ENCODE data around the gene NR2F6.
"Not testable (repeated sequence)": the region's sequence is repeated elsewhere in the genome, so short reads cannot be mapped to it uniquely, and the experiment has no call there.

NR2F6 gene

GRCh38 chr19:17202249-17202648 is 43.5 kb downstream of the NR2F6 start:
- Histone ChIP-seq H3K4me1 (ENCODE audit: control insufficient read depth, low read depth, low read length) (no peaks in the 10 kb centered on the region), H3K4me3 (ENCODE audit: low read length) (no peak overlapping the region), H3K9ac (ENCODE audit: low read length) (no peak overlapping the region), H3K27me3 (ENCODE audit: control insufficient read depth, insufficient read depth, low read length) (no peaks in the 10 kb centered on the region), H3K36me3 (ENCODE audit: control insufficient read depth, low read depth, low read length) (peaks cover 34% of the 10 kb centered on the region), H3K9me3 (ENCODE audit: control insufficient read depth, low read depth, low read length) (no peaks in the 10 kb centered on the region), H3K27ac (ENCODE audit: low read length) (no peak overlapping the region)

GRCh38 chr19:17200408-17201079 is 45.2 kb downstream of the NR2F6 start:
- H3K36me3 ChIP-seq (ENCODE audit: control insufficient read depth, low read depth, low read length) = peaks cover 36% of the 10 kb centered on the region
- H3K4me1 ChIP-seq (ENCODE audit: control insufficient read depth, low read depth, low read length) = no peaks in the 10 kb centered on the region
- H3K27ac ChIP-seq (ENCODE audit: low read length) = no peak overlapping the region
- no peaks in the 10 kb centered on the region for H3K9me3 ChIP-seq (ENCODE audit: control insufficient read depth, low read depth, low read length)
- H3K27me3 ChIP-seq (ENCODE audit: control insufficient read depth, insufficient read depth, low read length) = no peaks in the 10 kb centered on the region
- H3K9ac ChIP-seq (ENCODE audit: low read length) = no peak overlapping the region
- no peak overlapping the region for H3K4me3 ChIP-seq (ENCODE audit: low read length)

- no peaks in the 10 kb centered on the region for H3K4me1 ChIP-seq (ENCODE audit: control insufficient read depth, low read depth, low read length)
- H3K27ac ChIP-seq (ENCODE audit: low read length) = no peak overlapping the region
- H3K9me3 ChIP-seq (ENCODE audit: control insufficient read depth, low read depth, low read length) = no peaks in the 10 kb centered on the region
- no peak overlapping the region for H3K4me3 ChIP-seq (ENCODE audit: low read length)
- H3K9ac ChIP-seq (ENCODE audit: low read length) = no peak overlapping the region
- peaks cover 53% of the 10 kb centered on the region for H3K36me3 ChIP-seq (ENCODE audit: control insufficient read depth, low read depth, low read length)
- no peaks in the 10 kb centered on the region for H3K27me3 ChIP-seq (ENCODE audit: control insufficient read depth, insufficient read depth, low read length)
Observed at GRCh38 chr19:17197666-17198065, 48.1 kb downstream of the NR2F6 start.

- Histone ChIP-seq H3K9me3 (ENCODE audit: control insufficient read depth, low read depth, low read length) (no peaks in the 10 kb centered on the region), H3K27me3 (ENCODE audit: control insufficient read depth, insufficient read depth, low read length) (no peaks in the 10 kb centered on the region), H3K4me3 (ENCODE audit: low read length) (no peak overlapping the region), H3K9ac (ENCODE audit: low read length) (no peak overlapping the region), H3K36me3 (ENCODE audit: control insufficient read depth, low read depth, low read length) (peaks cover 45% of the 10 kb centered on the region), H3K4me1 (ENCODE audit: control insufficient read depth, low read depth, low read length) (no peaks in the 10 kb centered on the region), H3K27ac (ENCODE audit: low read length) (no peak overlapping the region)
Observed at GRCh38 chr19:17196610-17197009, 49.1 kb downstream of the NR2F6 start.

GRCh38 chr19:17195106-17195505 is 50.6 kb downstream of the NR2F6 start:
- no peaks in the 10 kb centered on the region for H3K4me1 ChIP-seq (ENCODE audit: control insufficient read depth, low read depth, low read length)
- no peak overlapping the region for H3K4me3 ChIP-seq (ENCODE audit: low read length)
- peaks cover 41% of the 10 kb centered on the region for H3K36me3 ChIP-seq (ENCODE audit: control insufficient read depth, low read depth, low read length)
- no peaks in the 10 kb centered on the region for H3K9me3 ChIP-seq (ENCODE audit: control insufficient read depth, low read depth, low read length)
- H3K27me3 ChIP-seq (ENCODE audit: control insufficient read depth, insufficient read depth, low read length) = no peaks in the 10 kb centered on the region
- H3K27ac ChIP-seq (ENCODE audit: low read length) = no peak overlapping the region
- no peak overlapping the region for H3K9ac ChIP-seq (ENCODE audit: low read length)

- Histone ChIP-seq H3K4me3 (ENCODE audit: low read length) (no peak overlapping the region), H3K36me3 (ENCODE audit: control insufficient read depth, low read depth, low read length) (peaks cover 41% of the 10 kb centered on the region), H3K27me3 (ENCODE audit: control insufficient read depth, insufficient read depth, low read length) (no peaks in the 10 kb centered on the region), H3K9ac (ENCODE audit: low read length) (no peak overlapping the region), H3K27ac (ENCODE audit: low read length) (no peak overlapping the region), H3K9me3 (ENCODE audit: control insufficient read depth, low read depth, low read length) (no peaks in the 10 kb centered on the region), H3K4me1 (ENCODE audit: control insufficient read depth, low read depth, low read length) (no peaks in the 10 kb centered on the region)
Observed at GRCh38 chr19:17194608-17195007, 51.1 kb downstream of the NR2F6 start.

- no peak overlapping the region for H3K4me3 ChIP-seq (ENCODE audit: low read length)
- no peaks in the 10 kb centered on the region for H3K9me3 ChIP-seq (ENCODE audit: control insufficient read depth, low read depth, low read length)
- H3K27me3 ChIP-seq (ENCODE audit: control insufficient read depth, insufficient read depth, low read length) = no peaks in the 10 kb centered on the region
- no peak overlapping the region for H3K9ac ChIP-seq (ENCODE audit: low read length)
- peaks cover 48% of the 10 kb centered on the region for H3K36me3 ChIP-seq (ENCODE audit: control insufficient read depth, low read depth, low read length)
- H3K4me1 ChIP-seq (ENCODE audit: control insufficient read depth, low read depth, low read length) = no peaks in the 10 kb centered on the region
- H3K27ac ChIP-seq (ENCODE audit: low read length) = no peak overlapping the region
Observed at GRCh38 chr19:17192751-17193150, 53.0 kb downstream of the NR2F6 start.

- peaks cover 46% of the 10 kb centered on the region for H3K36me3 ChIP-seq (ENCODE audit: control insufficient read depth, low read depth, low read length)
- not testable (repeated sequence) for H3K27ac ChIP-seq (ENCODE audit: low read length); H3K9ac ChIP-seq (ENCODE audit: low read length)
Observed at GRCh38 chr19:17191736-17192135, 54.0 kb downstream of the NR2F6 start.

GRCh38 chr19:17185590-17185989 is 60.1 kb downstream of the NR2F6 start:
- H3K36me3 ChIP-seq (ENCODE audit: control insufficient read depth, low read depth, low read length) = peaks cover 14% of the 10 kb centered on the region

More at GRCh38 chr19:17191736-17192135, 54.0 kb downstream of the NR2F6 start:
- H3K27me3 ChIP-seq (ENCODE audit: control insufficient read depth, insufficient read depth, low read length); H3K4me1 ChIP-seq (ENCODE audit: control insufficient read depth, low read depth, low read length); H3K4me3 ChIP-seq (ENCODE audit: low read length); H3K9me3 ChIP-seq (ENCODE audit: control insufficient read depth, low read depth, low read length): not testable (repeated sequence)

GRCh38 chr19:17184371-17184841 is 61.3 kb downstream of the NR2F6 start:
- peaks cover 11% of the 10 kb centered on the region for H3K4me1 ChIP-seq (ENCODE audit: control insufficient read depth, low read depth, low read length)
- H3K4me3 ChIP-seq (ENCODE audit: low read length) = no peak overlapping the region
- H3K27me3 ChIP-seq (ENCODE audit: control insufficient read depth, insufficient read depth, low read length) = no peaks in the 10 kb centered on the region
- H3K27ac ChIP-seq (ENCODE audit: low read length) = no peak overlapping the region
- peaks cover 14% of the 10 kb centered on the region for H3K36me3 ChIP-seq (ENCODE audit: control insufficient read depth, low read depth, low read length)
- H3K9me3 ChIP-seq (ENCODE audit: control insufficient read depth, low read depth, low read length) = no peaks in the 10 kb centered on the region
- H3K9ac ChIP-seq (ENCODE audit: low read length) = no peak overlapping the region

More at GRCh38 chr19:17185590-17185989, 60.1 kb downstream of the NR2F6 start:
- H3K27me3 ChIP-seq (ENCODE audit: control insufficient read depth, insufficient read depth, low read length) = no peaks in the 10 kb centered on the region
- peaks cover 9% of the 10 kb centered on the region for H3K4me1 ChIP-seq (ENCODE audit: control insufficient read depth, low read depth, low read length)
- no peak overlapping the region for H3K9ac ChIP-seq (ENCODE audit: low read length)
- no peaks in the 10 kb centered on the region for H3K9me3 ChIP-seq (ENCODE audit: control insufficient read depth, low read depth, low read length)
- H3K4me3 ChIP-seq (ENCODE audit: low read length) = no peak overlapping the region
- H3K27ac ChIP-seq (ENCODE audit: low read length) = no peak overlapping the region

GRCh38 chr19:17183858-17184321 is 61.8 kb downstream of the NR2F6 start:
- H3K9ac ChIP-seq (ENCODE audit: low read length) = no peak overlapping the region
- H3K4me1 ChIP-seq (ENCODE audit: control insufficient read depth, low read depth, low read length) = peaks cover 11% of the 10 kb centered on the region
- no peaks in the 10 kb centered on the region for H3K27me3 ChIP-seq (ENCODE audit: control insufficient read depth, insufficient read depth, low read length)
- peaks cover 11% of the 10 kb centered on the region for H3K36me3 ChIP-seq (ENCODE audit: control insufficient read depth, low read depth, low read length)
- no peak overlapping the region for H3K27ac ChIP-seq (ENCODE audit: low read length)
- no peak overlapping the region for H3K4me3 ChIP-seq (ENCODE audit: low read length)
- H3K9me3 ChIP-seq (ENCODE audit: control insufficient read depth, low read depth, low read length) = no peaks in the 10 kb centered on the region

GRCh38 chr19:17183271-17183761 is 62.4 kb downstream of the NR2F6 start:
- Histone ChIP-seq H3K9ac (ENCODE audit: low read length) (no peak overlapping the region), H3K4me3 (ENCODE audit: low read length) (no peak overlapping the region), H3K27me3 (ENCODE audit: control insufficient read depth, insufficient read depth, low read length) (no peaks in the 10 kb centered on the region), H3K27ac (ENCODE audit: low read length) (no peak overlapping the region), H3K4me1 (ENCODE audit: control insufficient read depth, low read depth, low read length) (peaks cover 11% of the 10 kb centered on the region), H3K9me3 (ENCODE audit: control insufficient read depth, low read depth, low read length) (no peaks in the 10 kb centered on the region), H3K36me3 (ENCODE audit: control insufficient read depth, low read depth, low read length) (peaks cover 11% of the 10 kb centered on the region)

Data from iPS-18a (cell line).